Peyer's patch (tissue), 4 donors: ENCODE results near the gene IQGAP3.

Experiments used
- POLR2A ChIP-seq, 2 donors: fragments of 450-650 bp; IDR thresholded peaks; one replicate each; pipeline ENCODE4 v1.5.1; 2017; ENCODE audit warnings: antibody characterized with exemption in 2 of 2, mild to moderate bottlenecking in 2 of 2, moderate library complexity in 2 of 2
- TF ChIP-seq, protein P1 (sequence below), 6 experiments: fragments of 450-650 bp in 4 of 6; fragments of 200-600 bp in 2 of 6; sonication (generic) in 1 of 6; IDR thresholded peaks; one replicate each; pipeline ENCODE4 v1.5.1; 2017 to 2019; ENCODE audit warnings: antibody characterized with exemption in 6 of 6, mild to moderate bottlenecking in 3 of 6, moderate library complexity in 1 of 6

DNA sequence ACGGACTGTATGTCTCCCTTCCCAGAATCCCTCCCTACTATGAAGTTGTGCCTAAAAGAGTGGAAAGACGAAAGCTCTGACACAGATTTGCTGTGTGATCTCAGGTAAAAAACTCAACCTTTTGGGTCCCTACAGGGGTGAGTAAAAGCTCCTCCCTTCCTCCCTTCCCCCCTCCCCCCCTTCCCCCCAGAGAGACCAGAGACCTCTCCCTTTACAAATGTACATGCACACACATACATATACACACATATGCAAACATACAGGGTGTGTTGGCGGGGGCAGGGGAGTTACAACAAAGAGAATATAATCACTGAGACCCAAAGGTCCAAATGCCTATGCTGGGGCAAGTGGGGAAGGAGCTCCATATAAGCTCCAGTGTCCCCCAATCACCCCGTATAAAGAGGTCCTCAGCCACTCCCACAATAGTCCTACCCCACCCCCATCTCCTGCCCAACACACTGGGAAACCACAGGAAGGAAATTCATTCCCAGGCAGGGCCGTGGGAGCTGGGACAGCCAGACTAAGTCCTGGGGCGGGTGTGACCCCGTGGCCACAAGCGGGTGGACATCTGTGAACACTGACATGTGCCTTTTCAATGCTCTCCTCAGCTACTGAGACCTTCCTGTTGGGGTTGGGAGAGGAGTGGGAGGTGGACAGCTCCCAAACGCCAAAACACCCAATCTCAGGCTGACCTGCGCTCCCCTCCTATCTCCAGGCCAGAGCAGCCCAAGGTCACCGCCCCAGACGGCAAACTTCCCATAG lies 73.8 kb downstream of the IQGAP3 start:
- TF ChIP-seq, protein P1, sequence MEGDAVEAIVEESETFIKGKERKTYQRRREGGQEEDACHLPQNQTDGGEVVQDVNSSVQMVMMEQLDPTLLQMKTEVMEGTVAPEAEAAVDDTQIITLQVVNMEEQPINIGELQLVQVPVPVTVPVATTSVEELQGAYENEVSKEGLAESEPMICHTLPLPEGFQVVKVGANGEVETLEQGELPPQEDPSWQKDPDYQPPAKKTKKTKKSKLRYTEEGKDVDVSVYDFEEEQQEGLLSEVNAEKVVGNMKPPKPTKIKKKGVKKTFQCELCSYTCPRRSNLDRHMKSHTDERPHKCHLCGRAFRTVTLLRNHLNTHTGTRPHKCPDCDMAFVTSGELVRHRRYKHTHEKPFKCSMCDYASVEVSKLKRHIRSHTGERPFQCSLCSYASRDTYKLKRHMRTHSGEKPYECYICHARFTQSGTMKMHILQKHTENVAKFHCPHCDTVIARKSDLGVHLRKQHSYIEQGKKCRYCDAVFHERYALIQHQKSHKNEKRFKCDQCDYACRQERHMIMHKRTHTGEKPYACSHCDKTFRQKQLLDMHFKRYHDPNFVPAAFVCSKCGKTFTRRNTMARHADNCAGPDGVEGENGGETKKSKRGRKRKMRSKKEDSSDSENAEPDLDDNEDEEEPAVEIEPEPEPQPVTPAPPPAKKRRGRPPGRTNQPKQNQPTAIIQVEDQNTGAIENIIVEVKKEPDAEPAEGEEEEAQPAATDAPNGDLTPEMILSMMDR (IDR thresholded peaks at IDR 0.05) = no peak
- peak in 1 of 2 donors; percentile 16 for TF ChIP-seq POLR2A (IDR thresholded peaks at IDR 0.05)
